Osteoblast (primary cell): Measurements from ENCODE around the gene MAMDC4. TPM values are rescaled to one million over a fixed set of nuclear protein-coding genes. Genes with fewer than 3 reads are reported as not detected.
"Not testable (repeated sequence)": the region's sequence is repeated elsewhere in the genome, so short reads cannot be mapped to it uniquely, and the experiment has no call there.

Experiments used
- DNase-seq: peaks from one replicate; pipeline ENCODE4 v3.0.0; 2011; ENCODE audit warnings: low spot score, mixed read lengths; ENCODE audit not compliant: insufficient read length; ENCODE audit errors: missing footprints
- H2AFZ ChIP-seq: 2 replicates; pipeline ENCODE4 v1.6.0; 2011; ENCODE audit warnings: mild to moderate bottlenecking, low read length
- H3K27ac ChIP-seq: 2 replicates; pipeline ENCODE4 v1.5.1; 2011; ENCODE audit warnings: mild to moderate bottlenecking, low read depth, low read length, moderate library complexity
- H3K27me3 ChIP-seq: 2 replicates; pipeline ENCODE4 v1.6.0; 2012; ENCODE audit warnings: mild to moderate bottlenecking, control low read depth, inconsistent platforms, low read length, moderate library complexity; ENCODE audit not compliant: insufficient read depth
- H3K36me3 ChIP-seq: 2 replicates; pipeline ENCODE4 v1.5.1; 2011; ENCODE audit warnings: mild to moderate bottlenecking, low read length, control low read depth, moderate library complexity; ENCODE audit not compliant: insufficient read depth
- H3K4me1 ChIP-seq: 2 replicates; pipeline ENCODE4 v1.5.1; 2011; ENCODE audit warnings: mild to moderate bottlenecking, low read length, control low read depth, moderate library complexity; ENCODE audit not compliant: insufficient read depth
- H3K4me2 ChIP-seq: 2 replicates; pipeline ENCODE4 v1.6.0; 2011; ENCODE audit warnings: mild to moderate bottlenecking, low read length; ENCODE audit not compliant: insufficient read depth
- H3K4me3 ChIP-seq: fragments of 200-600 bp; sonication (generic); 3 replicates; pipeline ENCODE4 v1.5.1; 2012; ENCODE audit warnings: mild to moderate bottlenecking, low read length, inconsistent platforms; ENCODE audit not compliant: insufficient read depth
- H3K79me2 ChIP-seq: 2 replicates; pipeline ENCODE4 v1.6.0; 2012; ENCODE audit warnings: mild to moderate bottlenecking, low read length, control low read depth, inconsistent platforms; ENCODE audit not compliant: insufficient read depth
- H3K9me3 ChIP-seq: 2 replicates; pipeline ENCODE4 v1.5.1; 2011; ENCODE audit warnings: low read depth, low read length, control low read depth
- H4K20me1 ChIP-seq: 2 replicates; pipeline ENCODE4 v1.6.0; 2012; ENCODE audit warnings: mild to moderate bottlenecking, low read length, control low read depth; ENCODE audit not compliant: insufficient read depth
- total RNA-seq: library from RNA; depleted of rRNA; stranded (reverse); fragments of >200 nt; gene quantifications from 2 replicates; pipeline ENCODE4 v1.2.3, GENCODE V29; 2012
- TF ChIP-seq, protein P1 (sequence below): IDR thresholded peaks from 2 replicates; pipeline ENCODE4 v1.5.1; 2011; ENCODE audit warnings: mild to moderate bottlenecking, low read depth, low read length, moderate library complexity; ENCODE audit errors: extremely low read depth

MAMDC4 gene
- total RNA-seq, 1 donor = 1.4 TPM

DNA sequence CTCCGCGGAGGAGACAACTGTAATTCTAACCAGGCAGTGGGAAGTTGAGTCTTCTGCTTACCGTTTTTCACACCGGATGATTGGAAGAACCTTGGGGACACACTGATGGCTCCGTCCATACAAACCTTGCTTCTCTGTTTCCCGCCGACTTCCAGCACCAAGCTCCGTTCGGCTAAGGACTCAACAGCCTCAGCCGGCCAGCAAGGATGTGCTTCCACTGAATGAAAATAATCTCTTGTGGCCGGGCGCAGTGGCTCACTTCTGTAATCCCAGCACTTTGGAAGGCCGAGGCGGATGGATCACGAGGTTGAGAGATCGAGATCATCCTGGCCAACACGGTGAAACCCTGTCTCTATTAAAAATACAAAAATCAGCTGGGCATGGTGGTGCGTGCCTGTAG, 15.8 kb downstream of the MAMDC4 start:
- TF ChIP-seq, protein P1, sequence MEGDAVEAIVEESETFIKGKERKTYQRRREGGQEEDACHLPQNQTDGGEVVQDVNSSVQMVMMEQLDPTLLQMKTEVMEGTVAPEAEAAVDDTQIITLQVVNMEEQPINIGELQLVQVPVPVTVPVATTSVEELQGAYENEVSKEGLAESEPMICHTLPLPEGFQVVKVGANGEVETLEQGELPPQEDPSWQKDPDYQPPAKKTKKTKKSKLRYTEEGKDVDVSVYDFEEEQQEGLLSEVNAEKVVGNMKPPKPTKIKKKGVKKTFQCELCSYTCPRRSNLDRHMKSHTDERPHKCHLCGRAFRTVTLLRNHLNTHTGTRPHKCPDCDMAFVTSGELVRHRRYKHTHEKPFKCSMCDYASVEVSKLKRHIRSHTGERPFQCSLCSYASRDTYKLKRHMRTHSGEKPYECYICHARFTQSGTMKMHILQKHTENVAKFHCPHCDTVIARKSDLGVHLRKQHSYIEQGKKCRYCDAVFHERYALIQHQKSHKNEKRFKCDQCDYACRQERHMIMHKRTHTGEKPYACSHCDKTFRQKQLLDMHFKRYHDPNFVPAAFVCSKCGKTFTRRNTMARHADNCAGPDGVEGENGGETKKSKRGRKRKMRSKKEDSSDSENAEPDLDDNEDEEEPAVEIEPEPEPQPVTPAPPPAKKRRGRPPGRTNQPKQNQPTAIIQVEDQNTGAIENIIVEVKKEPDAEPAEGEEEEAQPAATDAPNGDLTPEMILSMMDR = no peak
- H3K79me2 ChIP-seq = peaks cover 30% of the 10 kb centered on the region
- no peak for DNase-seq
- H2AFZ ChIP-seq = no peak overlapping the region
- H3K27me3 ChIP-seq = no peaks in the 10 kb centered on the region
- peaks cover 4% of the 10 kb centered on the region for H3K4me1 ChIP-seq
- peaks cover 15% of the 10 kb centered on the region for H3K36me3 ChIP-seq
- no peaks in the 10 kb centered on the region for H3K9me3 ChIP-seq
- peaks cover 10% of the 10 kb centered on the region for H4K20me1 ChIP-seq
- H3K4me2 ChIP-seq = no peak overlapping the region
- H3K4me3 ChIP-seq = no peak overlapping the region
- no peak overlapping the region for H3K27ac ChIP-seq

DNA sequence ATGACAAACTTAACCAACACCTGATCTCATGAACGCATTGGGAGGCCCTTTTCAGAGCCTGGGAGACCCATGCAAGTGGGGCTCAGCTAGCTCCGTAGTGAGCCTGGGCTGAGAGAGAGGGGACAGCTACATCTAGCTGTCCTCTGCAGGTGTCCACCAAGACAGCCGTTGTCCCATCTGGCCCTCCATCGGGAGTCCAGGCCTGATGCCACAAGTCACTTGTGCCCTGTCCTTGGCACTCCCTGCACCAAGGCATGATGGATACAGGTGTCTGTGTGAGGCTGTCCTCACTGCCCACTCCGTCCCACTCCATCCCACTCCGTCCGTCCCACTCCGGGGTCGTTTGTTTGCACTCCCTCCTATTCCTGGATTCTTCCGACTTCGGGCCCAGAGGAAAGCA, 16.5 kb downstream of the MAMDC4 start:
- no peak overlapping the region for H2AFZ ChIP-seq
- H3K27ac ChIP-seq = no peak overlapping the region
- TF ChIP-seq, protein P1 = no peak
- peaks cover 23% of the 10 kb centered on the region for H3K79me2 ChIP-seq
- H3K36me3 ChIP-seq = peaks cover 8% of the 10 kb centered on the region
- no peak overlapping the region for H3K4me2 ChIP-seq
- no peaks in the 10 kb centered on the region for H3K27me3 ChIP-seq
- H4K20me1 ChIP-seq = peaks cover 10% of the 10 kb centered on the region
- H3K9me3 ChIP-seq = no peaks in the 10 kb centered on the region
- peak; percentile 78 for DNase-seq
- no peak overlapping the region for H3K4me3 ChIP-seq
- H3K4me1 ChIP-seq = peaks cover 4% of the 10 kb centered on the region

DNA sequence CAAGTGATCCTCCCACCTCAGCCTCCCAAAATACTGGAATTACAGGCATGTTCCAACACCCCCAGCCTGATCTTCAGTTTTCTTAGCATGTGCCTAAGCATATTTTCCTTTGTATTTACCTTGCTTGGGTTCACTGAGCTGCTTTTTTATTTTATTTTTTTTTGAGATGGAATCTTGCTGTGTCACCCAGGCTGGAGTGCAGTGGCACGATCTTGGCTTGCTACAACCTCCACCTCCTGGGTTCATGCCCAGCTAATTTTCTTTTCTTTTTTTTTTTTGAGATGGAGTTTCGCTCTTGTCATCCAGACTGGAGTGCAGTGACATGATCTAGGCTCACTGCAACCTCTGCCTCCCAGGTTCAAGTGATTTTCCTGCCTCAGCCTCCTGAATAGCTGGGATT, 17.5 kb downstream of the MAMDC4 start:
- H3K4me3 ChIP-seq, H3K27ac ChIP-seq, H2AFZ ChIP-seq, H3K4me2 ChIP-seq, H3K9me3 ChIP-seq, H3K4me1 ChIP-seq, H3K36me3 ChIP-seq, DNase-seq, H3K27me3 ChIP-seq, H4K20me1 ChIP-seq: not testable (repeated sequence)
- H3K79me2 ChIP-seq = peaks cover 16% of the 10 kb centered on the region

DNA sequence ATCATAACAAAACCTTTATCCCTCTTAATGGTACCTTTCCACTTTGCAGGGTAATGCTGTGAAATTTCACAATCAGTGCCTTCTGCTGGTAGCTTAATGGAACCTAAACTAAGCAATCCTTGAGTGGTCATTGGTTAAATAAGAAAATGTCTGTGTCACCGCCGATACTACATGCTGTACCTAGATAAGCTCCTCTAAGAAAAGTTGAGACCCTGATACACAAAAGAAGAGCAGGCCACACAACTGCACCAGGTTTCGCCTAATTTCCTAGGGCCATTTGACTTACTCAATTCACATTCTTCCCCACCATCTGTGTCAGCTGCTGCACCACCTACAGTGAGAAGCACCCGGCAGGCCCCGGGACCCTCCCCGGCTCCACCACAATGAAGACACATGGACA, 23.0 kb downstream of the MAMDC4 start:
- Histone ChIP-seq H3K79me2 (no peaks in the 10 kb centered on the region), H3K4me2 (no peak overlapping the region)

More for the DNA sequence above, 23.0 kb downstream of the MAMDC4 start:
- H3K36me3 ChIP-seq = no peaks in the 10 kb centered on the region
- TF ChIP-seq, protein P1 = no peak
- no peak overlapping the region for H2AFZ ChIP-seq
- no peaks in the 10 kb centered on the region for H3K4me1 ChIP-seq
- H3K4me3 ChIP-seq = no peak overlapping the region
- no peaks in the 10 kb centered on the region for H4K20me1 ChIP-seq
- H3K9me3 ChIP-seq = no peaks in the 10 kb centered on the region
- H3K27ac ChIP-seq = no peak overlapping the region
- peak; percentile 23 for DNase-seq
- no peaks in the 10 kb centered on the region for H3K27me3 ChIP-seq
